Activated T-helper 9 cell treated with anti-CD3 and anti-CD28 coated beads, Interleukin-2, amount 50 U/mL, for 16 hours (primary cell): Measurements from ENCODE around the gene GGACT.

ENCODE experiments used
- DNase-seq: peaks from one replicate; pipeline ENCODE4 v3.0.0-alpha.2; 2020; ENCODE audit warnings: low read depth

Gene GGACT

DNA sequence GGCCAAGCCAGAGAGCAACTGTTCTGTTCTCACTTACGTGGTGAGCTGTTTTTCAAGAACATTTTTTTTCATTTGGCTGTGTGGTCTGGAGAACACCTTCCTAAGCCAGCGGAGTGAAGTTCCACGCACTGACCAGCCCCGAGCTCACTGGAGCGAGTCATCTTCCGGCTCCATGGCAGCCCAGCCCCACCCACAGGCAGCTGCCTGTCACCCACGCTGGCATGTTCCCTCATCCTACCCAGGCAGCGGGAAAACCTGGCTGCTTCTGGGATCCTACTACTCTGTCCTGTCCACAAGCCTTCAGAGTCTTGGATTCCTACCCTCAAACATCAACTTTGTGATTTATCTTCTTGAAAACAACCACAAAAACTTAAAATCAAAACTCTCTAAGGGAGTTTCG is 76.2 kb downstream of the GGACT start:
- no peak for DNase-seq

DNA sequence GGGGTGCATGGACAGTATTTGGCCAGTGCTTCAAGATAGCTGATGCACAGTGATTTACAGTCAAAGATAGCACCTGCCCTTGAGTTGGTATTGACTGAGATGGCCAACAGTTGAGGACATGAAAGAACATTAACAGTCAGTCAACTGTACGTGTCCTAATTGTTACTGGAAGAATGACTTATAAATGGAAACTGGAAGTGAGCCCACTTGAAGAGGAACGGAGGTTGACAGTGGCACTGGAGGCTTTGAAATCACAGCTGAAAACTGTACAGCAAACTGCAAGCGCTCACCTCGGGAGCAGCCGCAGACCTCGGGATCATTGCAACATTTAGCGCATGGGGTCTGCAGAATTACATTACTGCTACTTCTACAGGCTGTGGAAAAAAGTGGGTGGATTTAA is 77.1 kb downstream of the GGACT start:
- DNase-seq = no peak

- DNase-seq = no peak
Observed at GRCh38 chr13:100510208-100510957, 78.2 kb downstream of the GGACT start.

- DNase-seq = no peak
Observed at GRCh38 chr13:100508996-100509395, 79.6 kb downstream of the GGACT start.

DNA sequence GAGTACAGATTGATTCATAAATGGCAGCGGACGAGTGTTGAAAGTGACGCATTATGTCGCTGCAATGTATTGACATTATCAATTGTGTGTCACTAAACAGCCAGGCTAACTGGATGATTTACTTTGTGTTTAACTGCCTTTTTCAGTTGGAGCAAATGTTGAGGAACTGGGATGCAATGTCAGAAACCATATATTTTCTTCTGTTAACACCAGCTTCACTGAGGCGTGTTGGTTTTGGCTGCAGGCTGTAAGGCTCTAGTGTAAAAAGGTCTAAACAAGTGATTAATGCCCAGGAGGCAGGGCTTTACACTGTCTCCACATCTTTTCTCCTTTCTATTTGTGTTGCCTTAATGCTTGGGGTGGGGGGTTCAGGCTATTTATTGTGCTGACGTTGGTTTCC is 80.1 kb downstream of the GGACT start:
- DNase-seq = no peak

DNA sequence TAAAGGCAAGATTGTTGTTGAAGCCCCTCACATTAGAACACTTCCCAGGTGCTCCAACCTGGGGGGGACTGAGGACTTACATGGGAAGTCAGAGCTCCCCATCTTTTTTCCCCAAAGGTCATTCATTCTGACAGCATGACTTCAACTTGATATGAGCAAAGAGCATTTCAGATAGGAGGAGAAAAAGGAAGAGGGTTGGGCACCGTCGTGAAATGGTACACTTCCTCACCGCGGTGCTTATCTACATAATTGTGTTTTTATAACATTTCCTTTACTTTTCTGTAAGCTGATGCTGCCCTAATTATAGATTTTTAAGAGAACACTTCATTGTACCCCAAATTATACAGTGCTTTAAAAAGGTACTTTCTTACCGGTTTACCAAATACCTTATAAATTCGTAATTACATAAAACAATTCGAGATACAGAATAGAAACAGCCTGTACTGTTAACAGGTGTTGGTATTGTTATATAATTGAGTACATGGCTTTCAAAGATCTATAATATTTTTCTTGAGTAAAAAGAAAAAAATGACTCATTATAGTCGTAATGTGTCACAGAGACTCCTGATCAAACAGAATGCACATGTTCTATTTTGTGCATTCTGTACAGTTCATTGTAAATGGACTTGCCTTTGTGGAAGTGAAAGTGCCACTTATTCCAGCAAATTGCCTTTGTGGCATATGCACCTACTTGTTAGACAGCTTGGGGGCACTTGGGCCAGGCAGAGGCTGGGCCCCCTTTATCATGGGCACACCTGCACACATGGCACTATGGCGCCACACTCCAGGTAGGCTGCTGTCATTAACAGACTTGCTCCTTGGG is 81.8 kb downstream of the GGACT start:
- no peak for DNase-seq

GRCh38 chr13:100506154-100506553 is 82.4 kb downstream of the GGACT start:
- peak; percentile 31 for DNase-seq

DNA sequence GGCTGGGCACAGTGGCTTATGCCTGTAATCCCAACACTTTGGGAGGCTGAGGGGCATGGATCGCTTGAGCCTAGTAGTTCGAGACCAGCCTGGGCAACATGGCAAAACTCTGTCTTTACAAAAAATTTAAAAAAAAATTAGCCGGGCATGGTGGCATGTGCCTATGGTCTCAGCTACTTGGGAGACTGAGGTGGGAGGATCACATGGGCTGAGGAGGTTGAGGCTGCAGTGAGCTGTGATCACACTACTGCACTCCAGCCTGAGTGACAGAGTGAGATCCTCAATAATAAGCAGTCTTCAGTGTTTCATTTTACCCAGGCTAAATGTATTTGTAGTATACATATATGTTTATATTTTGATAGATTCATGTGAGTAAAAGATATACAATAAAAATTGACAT is 85.0 kb downstream of the GGACT start:
- DNase-seq = no peak

DNA sequence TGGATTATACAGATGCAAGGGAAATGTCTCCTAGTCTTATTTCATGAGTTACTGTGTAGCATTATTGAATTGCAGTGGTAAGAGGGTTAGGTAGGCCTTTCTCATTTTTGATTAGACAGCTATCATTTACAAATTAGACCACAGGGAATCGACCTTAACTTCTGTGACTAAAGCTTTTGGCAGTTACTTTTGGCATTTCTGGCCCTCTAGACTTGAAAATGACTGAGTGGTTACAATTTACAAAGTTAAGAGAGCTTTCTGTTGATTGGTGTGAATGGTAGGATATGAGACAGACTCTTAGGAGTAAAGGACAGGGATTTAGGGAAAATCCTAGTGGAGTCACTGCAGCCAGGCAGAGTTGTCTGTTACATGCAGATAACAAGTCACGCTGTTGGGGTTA is 86.1 kb downstream of the GGACT start:
- no peak for DNase-seq

DNA sequence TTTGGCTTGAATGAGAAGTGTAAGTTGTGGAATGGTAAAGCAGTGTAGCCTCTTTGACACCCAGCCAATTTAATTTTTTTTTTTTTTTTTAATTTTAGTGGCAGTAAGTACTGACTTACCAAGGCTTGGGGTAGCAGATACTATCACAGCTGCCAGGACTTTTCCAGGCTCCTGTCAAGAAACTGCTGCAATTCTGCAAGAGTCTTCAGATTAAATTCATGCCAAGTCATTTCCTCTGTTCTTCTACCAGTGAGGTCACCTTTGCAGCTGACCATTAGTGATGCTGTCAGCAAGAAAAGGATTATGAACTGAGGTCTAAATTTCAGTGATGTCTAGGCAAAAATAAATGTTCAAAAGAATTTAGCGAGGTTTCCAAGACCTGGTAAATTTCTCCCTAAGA is 91.2 kb downstream of the GGACT start:
- no peak for DNase-seq

GRCh38 chr13:100495455-100495854 is 93.1 kb downstream of the GGACT start:
- no peak for DNase-seq

DNA sequence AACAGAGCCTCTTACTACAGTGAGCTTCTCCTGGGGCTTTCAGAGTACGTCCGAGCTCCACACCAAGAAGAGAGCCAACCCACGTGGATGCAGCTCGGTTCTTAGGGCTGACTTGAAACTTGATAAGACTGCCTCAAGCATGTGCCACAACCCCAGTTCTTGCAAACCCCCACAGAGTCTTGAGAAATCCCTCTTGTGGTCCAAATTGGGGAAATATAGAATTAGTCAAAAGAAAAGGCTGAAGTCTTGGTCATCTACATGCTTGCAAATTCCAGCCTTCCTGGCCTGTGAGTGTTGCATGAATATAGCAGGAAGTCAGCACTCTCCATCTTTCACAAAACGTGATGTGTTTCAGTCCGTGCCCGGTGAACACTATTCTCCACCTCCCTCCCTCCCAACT is 95.2 kb downstream of the GGACT start:
- DNase-seq = no peak

- DNase-seq = no peak
Observed at GRCh38 chr13:100491164-100491842, 97.3 kb downstream of the GGACT start.

DNA sequence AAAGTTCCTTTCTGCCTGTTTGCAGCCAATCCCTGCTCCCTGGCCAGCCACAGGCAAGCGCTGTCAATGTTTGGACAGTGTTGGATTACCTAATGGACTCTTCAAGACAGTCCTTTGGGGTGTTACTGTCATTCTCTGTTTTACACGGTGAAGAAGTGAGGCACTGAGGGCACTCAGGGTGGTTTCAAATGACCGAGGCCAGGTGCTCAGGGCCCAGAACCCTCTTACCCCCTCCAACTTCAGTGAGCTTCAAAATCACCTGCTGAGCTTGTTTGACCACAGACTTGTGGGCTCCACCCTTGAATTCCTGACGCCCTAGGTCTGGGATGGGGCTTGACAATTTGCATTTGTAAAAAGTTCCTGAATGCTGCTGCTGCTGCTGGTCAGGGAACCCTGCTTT is 97.9 kb downstream of the GGACT start:
- no peak for DNase-seq

- DNase-seq = no peak
Observed at GRCh38 chr13:100485265-100485664, 103.3 kb downstream of the GGACT start.

GRCh38 chr13:100484702-100485101 is 103.9 kb downstream of the GGACT start:
- DNase-seq = no peak

DNA sequence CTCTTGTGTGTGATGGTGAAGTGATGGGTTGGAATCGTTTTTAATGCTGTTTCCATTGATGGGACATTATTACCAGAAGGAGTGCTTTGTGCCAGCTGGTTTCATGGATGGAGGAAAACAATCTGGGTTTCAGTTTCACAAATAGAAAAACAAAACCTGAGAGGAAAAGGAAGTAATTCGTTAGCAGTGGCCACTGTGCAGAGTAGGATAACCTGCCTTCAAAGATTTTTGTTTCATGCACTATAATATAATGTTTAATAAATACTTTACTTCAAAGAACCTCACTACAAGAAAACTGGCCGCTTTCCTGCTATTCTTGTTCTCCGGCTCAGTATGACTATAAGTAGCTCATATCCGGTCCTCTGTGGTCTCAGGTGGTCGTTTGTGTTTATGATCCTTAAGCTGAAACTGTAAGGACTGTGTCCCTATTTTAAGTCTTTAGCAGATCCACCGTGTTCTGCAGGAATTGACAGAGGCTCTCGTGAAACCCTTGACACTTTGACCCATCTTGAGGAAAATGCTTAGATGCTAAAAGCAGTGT is 104.7 kb downstream of the GGACT start:
- DNase-seq = no peak

GRCh38 chr13:100483139-100483538 is 105.5 kb downstream of the GGACT start:
- DNase-seq = no peak

- no peak for DNase-seq
Observed at GRCh38 chr13:100480676-100481075, 107.9 kb downstream of the GGACT start.
